H1 (cell line): ENCODE data around the gene TWNK. TPM values are rescaled to one million over a fixed set of nuclear protein-coding genes. Genes with fewer than 3 reads are reported as not detected.

Experiments
- ATF2 ChIP-seq: IDR thresholded peaks from 2 replicates; pipeline ENCODE4 v1.6.1; 2012; ENCODE audit warnings: low read length, inconsistent platforms
- CHD7 ChIP-seq: fragments of 300-600 bp; sonication (generic); IDR thresholded peaks from 2 replicates; pipeline ENCODE4 v1.7.1; 2012; ENCODE audit warnings: low read length, moderate library complexity, mild to moderate bottlenecking, inconsistent platforms; ENCODE audit not compliant: insufficient replicate concordance
- GTF2F1 ChIP-seq: IDR thresholded peaks from 2 replicates; pipeline ENCODE4 v1.6.1; 2012; ENCODE audit warnings: low read depth, low read length, improper control_type of control experiment, borderline replicate concordance
- KDM1A ChIP-seq: fragments of 200-600, 300-600 bp; sonication (generic); IDR thresholded peaks from 2 replicates; pipeline ENCODE4 v1.7.1; 2016; ENCODE audit warnings: mild to moderate bottlenecking, low read length, borderline replicate concordance
- NANOG ChIP-seq: IDR thresholded peaks from 2 replicates; pipeline ENCODE4 v1.6.1; 2011; ENCODE audit warnings: low read length, low read depth, mild to moderate bottlenecking, inconsistent platforms; ENCODE audit not compliant: insufficient read depth, poor library complexity, severe bottlenecking
- POU5F1 ChIP-seq: IDR thresholded peaks from 2 replicates; pipeline ENCODE4 v1.6.1; 2011; ENCODE audit warnings: low read depth, mild to moderate bottlenecking, low read length, moderate library complexity
- TAF7 ChIP-seq: optimal IDR thresholded peaks from 2 replicates; pipeline ENCODE3; 2011; ENCODE audit warnings: low read depth, mild to moderate bottlenecking, inconsistent platforms, low read length, moderate library complexity, borderline replicate concordance
- TEAD4 ChIP-seq: IDR thresholded peaks from 2 replicates; pipeline ENCODE4 v1.6.1; 2012; ENCODE audit warnings: low read depth, low read length, inconsistent platforms, mixed read lengths
- ZNF274 ChIP-seq: IDR thresholded peaks from 2 replicates; pipeline ENCODE4 v1.7.0; 2012; ENCODE audit warnings: low read length, borderline replicate concordance; ENCODE audit errors: extremely low read depth
- polyA plus RNA-seq, 7 experiments: library from polyadenylated mRNA; depleted of rRNA in 3 of 7; stranded (reverse) in 5 of 7; unstranded in 2 of 7; fragments of >200 nt in 5 of 7; fragments of 200-250 nt in 2 of 7; gene quantifications; 1 replicate in 5 of 7; 2 replicates in 1 of 7; 4 replicates in 1 of 7; pipeline versions ENCODE4 v1.2.1 to v1.2.3, GENCODE V29; 2011 to 2013; ENCODE audit warnings: missing spikeins in 2 of 7, mixed read lengths in 2 of 7
- total RNA-seq: library from RNA; stranded (reverse); fragmentation: NEBNext Ultra II Directional; extraction: Animal tissue kit (Norgen Biotek cat#: 25700); gene quantifications from 2 replicates; pipeline ENCODE4 v1.2.1, GENCODE V29; 2021

TWNK gene
- total and polyA plus RNA-seq, 2 of the 8 experiments (the other 6 are each of a cell fraction or from before 2014, with no cell fraction given) = 15.4 to 32.5 TPM

- TF ChIP-seq ATF2 (no peak), GTF2F1 (no peak), NANOG (no peak), TAF7 (no peak), CHD7 (no peak), KDM1A (no peak), TEAD4 (no peak), POU5F1 (no peak), ZNF274 (no peak)
These were observed 14.3 kb downstream of the TWNK start (continued) for GRCh38 chr10:101001659-101002035.
